ENCODE data around the gene ADAMTS9.

- TF ChIP-seq JUN (CRISPR knock-in tag; IDR thresholded peaks at IDR 0.05): no peak
- no peak for TF ChIP-seq POLR2A (IDR thresholded peaks at IDR 0.05; ENCODE audit: insufficient read depth in 1 of 2, low read depth in 2 of 2, low read length in 2 of 2)
- no peak for TF ChIP-seq SMAD1 (CRISPR knock-in tag; IDR thresholded peaks at IDR 0.05; ENCODE audit: borderline replicate concordance, low read depth)
- TF ChIP-seq KAT2B (IDR thresholded peaks at IDR 0.05; ENCODE audit: borderline replicate concordance, low read depth, low read length): no peak
- TF ChIP-seq BHLHE40 (IDR thresholded peaks at IDR 0.05; ENCODE audit: low read length): no peak
- no peak for TF ChIP-seq TCF7 (IDR thresholded peaks at IDR 0.05; ENCODE audit: low read depth)
- TF ChIP-seq ZNF274 (CRISPR knock-in tag; IDR thresholded peaks at IDR 0.05): no peak
- TF ChIP-seq NR2F2 (IDR thresholded peaks at IDR 0.05; ENCODE audit: borderline replicate concordance, low read depth): no peak
- no peak for TF ChIP-seq REPIN1 (CRISPR knock-in tag; IDR thresholded peaks at IDR 0.05; ENCODE audit: borderline replicate concordance, low read depth)
- TF ChIP-seq EEA1 (CRISPR knock-in tag; IDR thresholded peaks at IDR 0.05; ENCODE audit: borderline replicate concordance): no peak
- TF ChIP-seq ZC3H4 (CRISPR knock-in tag; IDR thresholded peaks at IDR 0.05; ENCODE audit: borderline replicate concordance): no peak
- no peak for TF ChIP-seq SP4 (CRISPR knock-in tag; IDR thresholded peaks at IDR 0.05)
- TF ChIP-seq ZFP41 (CRISPR knock-in tag; IDR thresholded peaks at IDR 0.05; ENCODE audit: borderline replicate concordance): no peak
Observed at GRCh38 chr3:64686446-64686908, 1.3 kb downstream of the ADAMTS9 start.
